Measurements from ENCODE around the gene CDH23.

The CDH23 gene

DNA sequence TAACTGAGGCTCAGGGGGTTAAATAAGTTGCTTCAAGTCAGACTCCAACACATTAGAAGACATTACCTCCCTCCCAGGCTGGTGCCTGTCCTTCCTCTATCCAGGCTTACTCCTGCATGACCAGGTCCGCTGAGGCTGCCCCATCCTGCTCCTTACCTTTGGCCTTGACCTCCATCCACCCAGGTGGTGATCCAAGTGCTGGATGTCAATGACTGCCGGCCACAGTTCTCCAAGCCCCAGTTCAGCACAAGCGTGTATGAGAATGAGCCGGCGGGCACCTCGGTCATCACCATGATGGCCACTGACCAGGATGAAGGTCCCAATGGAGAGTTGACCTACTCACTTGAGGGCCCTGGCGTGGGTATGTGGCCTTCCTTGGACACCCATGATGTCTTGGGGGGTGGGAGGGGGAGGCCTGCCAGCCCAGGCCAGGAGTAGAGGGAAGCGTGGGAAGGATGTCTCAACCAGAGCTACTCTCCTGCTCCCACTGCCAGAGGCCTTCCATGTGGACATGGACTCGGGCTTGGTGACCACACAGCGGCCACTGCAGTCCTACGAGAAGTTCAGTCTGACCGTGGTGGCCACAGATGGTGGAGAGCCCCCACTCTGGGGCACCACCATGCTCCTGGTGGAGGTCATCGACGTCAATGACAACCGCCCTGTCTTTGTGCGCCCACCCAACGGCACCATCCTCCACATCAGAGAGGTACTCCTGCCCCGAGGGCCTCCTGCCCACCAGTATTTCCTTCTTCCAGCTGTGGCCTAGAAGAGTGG, 406.2 kb downstream of the CDH23 start:
- no peak overlapping the region for H3K4me3 ChIP-seq (ENCODE audit: low read depth, low read length)
- POLR2A ChIA-PET = no interaction called here
- CTCF ChIA-PET = interaction anchor here (1.8 kb wide), 1 partner anchor 10 kb away, joined by 9 read pairs; no protein-coding TSS in a partner anchor

DNA sequence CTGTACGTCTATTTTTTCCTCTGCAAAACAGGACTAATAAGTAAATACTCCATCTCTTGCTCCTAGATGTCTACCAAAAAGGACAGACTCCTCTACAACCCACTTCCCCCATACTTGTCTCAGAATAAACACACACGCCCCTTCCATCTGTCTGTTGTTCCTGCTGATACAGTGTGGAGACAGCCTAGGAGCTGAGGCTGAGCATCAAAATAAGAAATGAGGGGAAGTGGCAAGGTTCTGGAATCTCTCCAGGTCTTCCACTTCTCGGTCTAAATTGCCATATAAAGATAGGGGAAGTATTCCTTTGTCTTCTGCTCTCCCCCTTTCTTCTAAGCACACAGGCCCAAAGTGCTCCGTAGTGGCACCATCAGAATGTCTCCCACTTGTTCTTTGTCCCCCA, 407.4 kb downstream of the CDH23 start:
- H3K4me3 ChIP-seq (ENCODE audit: low read depth, low read length) = no peak overlapping the region
- POLR2A ChIA-PET = no interaction called here
- TF ChIP-seq, protein P1, sequence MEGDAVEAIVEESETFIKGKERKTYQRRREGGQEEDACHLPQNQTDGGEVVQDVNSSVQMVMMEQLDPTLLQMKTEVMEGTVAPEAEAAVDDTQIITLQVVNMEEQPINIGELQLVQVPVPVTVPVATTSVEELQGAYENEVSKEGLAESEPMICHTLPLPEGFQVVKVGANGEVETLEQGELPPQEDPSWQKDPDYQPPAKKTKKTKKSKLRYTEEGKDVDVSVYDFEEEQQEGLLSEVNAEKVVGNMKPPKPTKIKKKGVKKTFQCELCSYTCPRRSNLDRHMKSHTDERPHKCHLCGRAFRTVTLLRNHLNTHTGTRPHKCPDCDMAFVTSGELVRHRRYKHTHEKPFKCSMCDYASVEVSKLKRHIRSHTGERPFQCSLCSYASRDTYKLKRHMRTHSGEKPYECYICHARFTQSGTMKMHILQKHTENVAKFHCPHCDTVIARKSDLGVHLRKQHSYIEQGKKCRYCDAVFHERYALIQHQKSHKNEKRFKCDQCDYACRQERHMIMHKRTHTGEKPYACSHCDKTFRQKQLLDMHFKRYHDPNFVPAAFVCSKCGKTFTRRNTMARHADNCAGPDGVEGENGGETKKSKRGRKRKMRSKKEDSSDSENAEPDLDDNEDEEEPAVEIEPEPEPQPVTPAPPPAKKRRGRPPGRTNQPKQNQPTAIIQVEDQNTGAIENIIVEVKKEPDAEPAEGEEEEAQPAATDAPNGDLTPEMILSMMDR (IDR thresholded peaks at IDR 0.05; ENCODE audit: insufficient read depth, low read length, missing control alignments) = no peak
- no peak for DNase-seq (ENCODE audit: low read depth, low spot score)
- CTCF ChIA-PET = interaction anchor here (1.8 to 2.3 kb wide), 2 partner anchors 9 to 107 kb away, joined by 9 read pairs; no protein-coding TSS in a partner anchor

More for the DNA sequence above, 406.2 kb downstream of the CDH23 start:
- TF ChIP-seq, protein P1 (IDR thresholded peaks at IDR 0.05; ENCODE audit: insufficient read depth, low read length, missing control alignments) = no peak
- DNase-seq (ENCODE audit: low read depth, low spot score) = no peak

DNA sequence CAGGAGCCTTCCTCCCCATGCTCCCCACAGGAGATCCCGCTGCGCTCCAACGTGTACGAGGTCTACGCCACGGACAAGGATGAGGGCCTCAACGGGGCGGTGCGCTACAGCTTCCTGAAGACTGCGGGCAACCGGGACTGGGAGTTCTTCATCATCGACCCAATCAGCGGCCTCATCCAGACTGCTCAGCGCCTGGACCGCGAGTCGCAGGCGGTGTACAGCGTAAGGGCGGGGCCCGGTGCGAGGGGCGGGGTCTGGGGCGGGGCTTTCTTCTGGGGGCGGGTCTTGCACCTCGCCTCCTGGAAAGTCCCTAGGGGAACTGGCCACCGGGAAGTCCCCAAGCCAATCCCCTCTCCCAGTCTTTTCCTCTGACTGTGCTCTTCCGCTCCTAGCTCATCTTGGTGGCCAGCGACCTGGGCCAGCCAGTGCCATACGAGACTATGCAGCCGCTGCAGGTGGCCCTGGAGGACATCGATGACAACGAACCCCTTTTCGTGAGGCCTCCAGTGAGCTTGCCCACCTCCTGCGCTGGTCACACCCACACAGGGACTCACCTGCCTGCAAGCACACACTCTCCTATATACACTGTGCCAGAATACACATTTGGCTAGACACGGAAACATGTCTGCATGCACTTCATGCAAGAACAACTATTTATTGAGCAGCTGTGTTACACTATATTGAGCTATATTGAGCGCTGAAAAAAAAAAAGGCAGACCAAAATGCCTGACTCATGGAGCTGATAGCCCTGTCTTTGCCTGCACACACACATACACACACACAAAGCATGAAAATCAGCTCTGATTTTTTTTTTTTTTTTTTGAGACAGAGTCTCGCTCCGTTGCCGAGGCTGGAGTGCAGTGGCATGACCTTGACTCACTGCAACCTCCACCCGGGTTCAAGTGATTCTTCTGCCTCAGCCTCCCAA, 409.3 kb downstream of the CDH23 start:
- CTCF ChIA-PET = interaction anchor here (0.7 to 2.3 kb wide), 8 partner anchors 33 to 491 kb away, joined by 3 to 9 read pairs (median 3); partner anchors contain the start of gene VSIR
- POLR2A ChIA-PET = no interaction called here
- TF ChIP-seq, protein P1 (IDR thresholded peaks at IDR 0.05; ENCODE audit: insufficient read depth, low read length, missing control alignments) = no peak
- no peak for DNase-seq (ENCODE audit: low read depth, low spot score)
- no peak overlapping the region for H3K4me3 ChIP-seq (ENCODE audit: low read depth, low read length)

DNA sequence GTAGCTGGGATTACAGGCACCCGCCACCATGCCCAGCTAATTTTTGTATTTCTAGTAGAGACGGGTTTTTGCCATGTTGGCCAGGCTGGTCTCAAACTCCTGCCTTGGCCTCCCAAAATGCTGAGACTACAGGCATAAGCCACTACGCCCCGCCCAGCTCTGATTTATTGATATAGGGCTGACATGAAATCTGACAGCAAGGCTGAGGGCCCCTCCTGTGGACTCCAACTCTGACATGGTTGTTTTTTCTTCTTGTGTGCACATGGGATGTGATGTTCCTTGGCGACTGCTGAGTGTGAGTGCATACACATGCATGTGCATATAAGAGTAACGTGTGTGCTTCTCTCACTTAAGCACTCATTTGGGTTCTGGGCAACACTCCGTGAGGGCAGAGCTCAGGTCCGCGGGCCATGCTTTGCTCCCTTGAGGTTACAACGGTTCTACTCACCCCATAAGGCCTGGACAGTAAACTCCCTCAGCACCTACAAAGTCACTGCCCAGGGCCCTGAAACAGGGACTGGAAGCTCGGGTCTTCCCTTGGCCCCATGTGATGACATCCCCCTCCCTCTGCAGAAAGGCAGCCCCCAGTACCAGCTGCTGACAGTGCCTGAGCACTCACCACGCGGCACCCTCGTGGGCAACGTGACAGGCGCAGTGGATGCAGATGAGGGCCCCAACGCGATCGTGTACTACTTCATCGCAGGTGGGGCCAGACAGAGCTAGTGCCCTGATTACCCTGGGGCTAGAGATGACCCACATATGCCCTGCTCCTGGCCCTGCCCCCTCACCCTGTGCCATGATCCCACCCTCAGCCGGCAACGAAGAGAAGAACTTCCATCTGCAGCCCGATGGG, 410.2 kb downstream of the CDH23 start:
- TF ChIP-seq, protein P1 (IDR thresholded peaks at IDR 0.05; ENCODE audit: insufficient read depth, low read length, missing control alignments) = no peak
- no peak for DNase-seq (ENCODE audit: low read depth, low spot score)
- no peak overlapping the region for H3K4me3 ChIP-seq (ENCODE audit: low read depth, low read length)
- CTCF ChIA-PET = interaction anchor here (0.7 to 1.2 kb wide), 6 partner anchors 34 to 491 kb away, joined by 3 to 5 read pairs (median 3); partner anchors contain the start of gene VSIR
- POLR2A ChIA-PET = no interaction called here

DNA sequence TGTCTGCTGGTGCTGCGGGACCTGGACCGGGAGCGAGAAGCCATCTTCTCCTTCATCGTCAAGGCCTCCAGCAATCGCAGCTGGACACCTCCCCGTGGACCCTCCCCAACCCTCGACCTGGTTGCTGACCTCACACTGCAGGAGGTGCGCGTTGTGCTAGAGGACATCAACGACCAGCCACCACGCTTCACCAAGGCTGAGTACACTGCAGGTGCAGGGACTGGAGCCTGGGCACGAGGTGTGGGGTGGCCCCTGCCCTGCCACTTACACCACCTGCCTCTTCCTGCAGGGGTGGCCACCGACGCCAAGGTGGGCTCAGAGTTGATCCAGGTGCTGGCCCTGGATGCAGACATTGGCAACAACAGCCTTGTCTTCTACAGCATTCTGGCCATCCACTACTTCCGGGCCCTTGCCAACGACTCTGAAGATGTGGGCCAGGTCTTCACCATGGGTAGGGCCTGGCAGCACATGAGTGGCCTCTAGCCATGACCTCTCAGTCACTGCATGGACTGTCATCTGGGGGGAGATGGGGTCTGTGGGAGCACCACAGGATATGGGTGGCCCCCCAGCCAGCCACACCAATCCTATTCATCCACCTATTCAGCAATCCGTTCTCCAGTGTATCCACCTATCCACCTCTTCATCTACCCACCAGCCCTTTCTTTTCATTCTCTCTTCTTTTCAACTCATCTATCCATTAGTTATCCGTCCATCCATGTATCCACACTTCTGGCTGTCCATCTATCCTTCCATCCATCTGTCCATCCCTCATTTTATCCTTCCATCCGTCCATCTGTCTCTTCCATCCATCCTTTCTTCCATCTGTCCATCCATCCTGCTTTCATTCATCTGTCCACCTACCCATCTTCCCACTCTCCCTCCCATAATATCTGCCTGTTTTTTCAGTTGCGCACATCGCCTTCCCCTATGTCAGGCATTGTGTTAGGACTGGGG, 411.1 kb downstream of the CDH23 start:
- TF ChIP-seq, protein P1 (IDR thresholded peaks at IDR 0.05; ENCODE audit: insufficient read depth, low read length, missing control alignments) = no peak
- ChIA-PET POLR2A (no interaction called here), CTCF (interaction anchor here (1.0 to 1.2 kb wide), 2 partner anchors 488 to 492 kb away, joined by 3 to 4 read pairs; no protein-coding TSS in a partner anchor)
- no peak overlapping the region for H3K4me3 ChIP-seq (ENCODE audit: low read depth, low read length)
- DNase-seq (ENCODE audit: low read depth, low spot score) = no peak
